SK-N-MC (cell line): ENCODE data around the gene FRMD3.

Experiments
- DNase-seq: peaks from one replicate; pipeline ENCODE4 v3.0.0-alpha.2; 2011; ENCODE audit warnings: low read depth, low spot score
- H3K27ac ChIP-seq: fragments of 200-600 bp; sonication (generic); 2 replicates; pipeline ENCODE4 v1.5.1; 2016; ENCODE audit warnings: mixed run types
- H3K36me3 ChIP-seq: fragments of 200-600 bp; sonication (generic); 2 replicates; pipeline ENCODE4 v1.6.1; 2017; ENCODE audit warnings: antibody characterized with exemption, low read length, mixed read lengths; ENCODE audit not compliant: insufficient read depth
- H3K4me3 ChIP-seq: fragments of 200-600 bp; sonication (generic); 2 replicates; pipeline ENCODE4 v1.5.1; 2016
- H3K9ac ChIP-seq: fragments of 200-600 bp; sonication (generic); 2 replicates; pipeline ENCODE4 v1.8.0; 2017; ENCODE audit warnings: mixed run types, mixed read lengths; ENCODE audit not compliant: insufficient read length
- H3K9me3 ChIP-seq: fragments of 200-600 bp; sonication (generic); 2 replicates; pipeline ENCODE4 v1.6.1; 2017; ENCODE audit warnings: low read depth, mild to moderate bottlenecking, antibody characterized with exemption, low read length, moderate library complexity, mixed read lengths
- EZH2 ChIP-seq: fragments of 200-600 bp; sonication (generic); IDR thresholded peaks from one replicate; pipeline ENCODE4 v1.6.1; 2017; ENCODE audit warnings: antibody characterized with exemption
- FOXP2 ChIP-seq: optimal IDR thresholded peaks from 2 replicates; pipeline ENCODE3; 2011; ENCODE audit warnings: mild to moderate bottlenecking, moderate library complexity; ENCODE audit not compliant: insufficient read depth; ENCODE audit errors: extremely low read length, control extremely low read depth
- POLR2AphosphoS5 ChIP-seq: IDR thresholded peaks from 2 replicates; pipeline ENCODE4 v1.6.1; 2012; ENCODE audit warnings: mild to moderate bottlenecking, low read depth, low read length, borderline replicate concordance

Gene FRMD3

GRCh38 chr9:83563360-83563759 is 25.2 kb upstream of the FRMD3 start:
- H3K27ac ChIP-seq = no peak overlapping the region
- no peak for TF ChIP-seq POLR2AphosphoS5
- no peak for TF ChIP-seq FOXP2
- TF ChIP-seq EZH2 = no peak

GRCh38 chr9:83560169-83560826 is 22.1 kb upstream of the FRMD3 start:
- Histone ChIP-seq H3K9ac (no peak overlapping the region), H3K27ac (no peak overlapping the region), H3K36me3 (no peaks in the 10 kb centered on the region), H3K9me3 (no peaks in the 10 kb centered on the region), H3K4me3 (no peak overlapping the region)
- DNase-seq = no peak
- no peak for TF ChIP-seq FOXP2
- no peak for TF ChIP-seq EZH2
- TF ChIP-seq POLR2AphosphoS5 = no peak

More at GRCh38 chr9:83563360-83563759, 25.2 kb upstream of the FRMD3 start:
- DNase-seq = no peak
- H3K36me3 ChIP-seq = no peaks in the 10 kb centered on the region
- H3K9ac ChIP-seq = no peak overlapping the region
- no peak overlapping the region for H3K4me3 ChIP-seq
- no peaks in the 10 kb centered on the region for H3K9me3 ChIP-seq

DNA sequence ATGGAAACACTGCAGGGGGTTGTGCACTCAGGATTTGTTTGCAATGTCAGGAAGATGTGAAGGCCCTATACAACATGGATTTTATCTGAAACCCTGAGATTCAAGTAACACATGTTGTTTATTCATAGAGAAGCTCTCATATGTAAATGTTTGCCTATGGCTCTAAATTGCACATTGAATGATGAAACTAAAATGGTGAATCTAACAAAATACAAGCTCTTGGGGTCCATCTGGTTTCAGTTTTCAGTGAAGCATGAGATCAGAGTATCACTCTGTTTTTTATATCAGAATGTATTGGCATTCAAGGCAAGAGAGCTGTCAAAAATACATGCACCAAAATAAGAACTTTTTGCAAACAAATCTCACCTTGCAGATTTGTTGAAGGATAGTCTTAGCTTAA is 19.6 kb upstream of the FRMD3 start:
- Histone ChIP-seq H3K9ac (no peak overlapping the region), H3K27ac (no peak overlapping the region), H3K9me3 (no peaks in the 10 kb centered on the region), H3K36me3 (no peaks in the 10 kb centered on the region), H3K4me3 (no peak overlapping the region)
- no peak for TF ChIP-seq POLR2AphosphoS5
- TF ChIP-seq EZH2 = no peak
- no peak for TF ChIP-seq FOXP2
- DNase-seq = no peak

DNA sequence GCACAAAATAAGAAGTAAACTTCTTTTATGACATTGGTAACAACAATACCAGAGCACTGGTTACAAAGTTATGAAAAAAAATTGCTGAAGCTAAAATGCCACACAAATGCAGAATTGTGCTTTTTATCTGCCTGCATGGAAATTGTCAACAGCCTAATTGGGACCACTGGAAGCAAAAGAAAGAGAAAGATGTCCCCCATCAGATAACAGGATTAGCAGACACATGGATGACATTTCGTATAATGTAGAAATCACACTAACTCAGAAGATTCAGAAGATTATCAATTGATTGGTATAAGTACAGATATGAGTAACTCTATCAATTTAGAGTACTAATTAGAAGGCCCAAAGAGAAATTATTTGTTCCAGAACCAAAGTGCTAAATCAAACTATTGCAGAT is 19.1 kb upstream of the FRMD3 start:
- TF ChIP-seq POLR2AphosphoS5 = no peak
- TF ChIP-seq EZH2 = no peak
- TF ChIP-seq FOXP2 = no peak
- Histone ChIP-seq H3K4me3 (no peak overlapping the region), H3K9me3 (no peaks in the 10 kb centered on the region), H3K36me3 (no peaks in the 10 kb centered on the region), H3K27ac (no peak overlapping the region), H3K9ac (no peak overlapping the region)
- no peak for DNase-seq

- Histone ChIP-seq H3K27ac (no peak overlapping the region), H3K36me3 (no peaks in the 10 kb centered on the region), H3K9ac (no peak overlapping the region), H3K9me3 (no peaks in the 10 kb centered on the region), H3K4me3 (no peak overlapping the region)
- no peak for DNase-seq
- no peak for TF ChIP-seq FOXP2
- no peak for TF ChIP-seq EZH2
- TF ChIP-seq POLR2AphosphoS5 = no peak
Measured at GRCh38 chr9:83554278-83554677, 16.1 kb upstream of the FRMD3 start.

- no peak for DNase-seq
- TF ChIP-seq FOXP2 = no peak
- Histone ChIP-seq H3K27ac (no peak overlapping the region), H3K9ac (no peak overlapping the region), H3K9me3 (0 out of 2 replicates have a peak, but pooled peaks cover 3% of the 10 kb centered on the region), H3K4me3 (no peak overlapping the region), H3K36me3 (no peaks in the 10 kb centered on the region)
Measured at GRCh38 chr9:83544002-83544698, 5.9 kb upstream of the FRMD3 start.

DNA sequence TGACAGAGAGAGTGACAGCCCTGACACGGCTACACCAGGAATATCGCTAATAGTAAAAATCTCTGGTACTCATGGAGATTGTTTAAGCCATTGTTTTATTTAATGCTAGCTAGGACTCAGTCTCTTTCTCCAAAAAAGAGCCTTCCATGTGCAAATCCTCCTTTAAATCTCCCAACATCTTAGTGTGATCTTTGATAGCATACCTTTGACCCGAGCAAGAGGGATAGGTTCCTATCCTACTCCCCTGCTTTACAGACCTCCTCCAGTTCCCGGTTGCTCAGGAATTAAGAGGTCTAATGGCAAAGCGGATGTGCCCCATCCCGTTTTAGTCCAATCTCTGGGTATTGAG is 663 bp upstream of the FRMD3 start:
- no peaks in the 10 kb centered on the region for H3K9me3 ChIP-seq
- TF ChIP-seq FOXP2 (no peak), POLR2AphosphoS5 (no peak), EZH2 (no peak)
- no peak for DNase-seq
- peak overlapping the region; percentile 58 for H3K4me3 ChIP-seq
- H3K27ac ChIP-seq = no peak overlapping the region
- H3K36me3 ChIP-seq = no peaks in the 10 kb centered on the region
- no peak overlapping the region for H3K9ac ChIP-seq

GRCh38 chr9:83537331-83538171 is 650 bp downstream of the FRMD3 start:
- no peak for TF ChIP-seq EZH2
- TF ChIP-seq POLR2AphosphoS5 = no peak
- TF ChIP-seq FOXP2 = no peak
- no peak overlapping the region for H3K9ac ChIP-seq
- H3K27ac ChIP-seq = no peak overlapping the region
- H3K9me3 ChIP-seq = no peaks in the 10 kb centered on the region
- DNase-seq = no peak
- H3K4me3 ChIP-seq = peak overlapping the region; percentile 58
- no peaks in the 10 kb centered on the region for H3K36me3 ChIP-seq

DNA sequence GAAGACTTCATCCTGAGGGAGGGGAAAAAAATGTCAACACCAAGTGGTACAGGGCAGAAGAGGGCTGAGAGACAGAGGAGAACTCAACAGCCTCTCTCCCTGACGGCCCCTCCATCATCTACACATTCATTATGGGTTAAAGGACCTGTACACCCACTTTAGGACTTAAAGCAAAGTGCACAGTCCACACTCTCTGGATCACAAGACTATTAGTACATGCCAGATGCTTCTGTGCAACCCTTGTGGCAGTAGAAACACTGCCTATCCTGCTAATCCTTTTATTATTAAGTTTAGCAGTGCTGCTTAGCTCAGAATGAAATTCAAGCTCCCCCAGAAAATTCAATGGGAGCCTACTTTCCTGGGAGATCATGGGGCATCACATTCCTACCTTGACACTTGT is 1.9 kb downstream of the FRMD3 start:
- Histone ChIP-seq H3K9ac (no peak overlapping the region), H3K9me3 (no peaks in the 10 kb centered on the region), H3K36me3 (no peaks in the 10 kb centered on the region), H3K27ac (no peak overlapping the region), H3K4me3 (no peak overlapping the region)
- no peak for TF ChIP-seq FOXP2
- TF ChIP-seq POLR2AphosphoS5 = no peak
- TF ChIP-seq EZH2 = no peak
- no peak for DNase-seq
